AG09309 (cell line): ENCODE data around the gene TYW1.
"Not testable (repeated sequence)": the region's sequence is repeated elsewhere in the genome, so short reads cannot be mapped to it uniquely, and the experiment has no call there.

Experiments used
- DNase-seq: peaks from one replicate; pipeline ENCODE4 v3.0.0-alpha.2; 2010; ENCODE audit warnings: low read depth
- H3K4me3 ChIP-seq: 2 replicates; pipeline ENCODE4 v1.5.1; 2011; ENCODE audit warnings: mild to moderate bottlenecking, low read depth, low read length, moderate library complexity; ENCODE audit not compliant: control insufficient read depth
- CTCF ChIP-seq: IDR thresholded peaks from 2 replicates; pipeline ENCODE4 v1.5.1; 2011; ENCODE audit warnings: mild to moderate bottlenecking, low read depth, low read length, inconsistent platforms; ENCODE audit not compliant: insufficient read depth, control insufficient read depth; ENCODE audit errors: missing control alignments

Gene TYW1

GRCh38 chr7:66970310-66970709 is 26.3 kb upstream of the TYW1 start:
- DNase-seq, result no peak
- no peak for TF ChIP-seq CTCF
- H3K4me3 ChIP-seq, result no peak overlapping the region

GRCh38 chr7:66974986-66975590 is 21.5 kb upstream of the TYW1 start:
- TF ChIP-seq CTCF, result no peak
- no peak for DNase-seq
- H3K4me3 ChIP-seq, result no peak overlapping the region

DNA sequence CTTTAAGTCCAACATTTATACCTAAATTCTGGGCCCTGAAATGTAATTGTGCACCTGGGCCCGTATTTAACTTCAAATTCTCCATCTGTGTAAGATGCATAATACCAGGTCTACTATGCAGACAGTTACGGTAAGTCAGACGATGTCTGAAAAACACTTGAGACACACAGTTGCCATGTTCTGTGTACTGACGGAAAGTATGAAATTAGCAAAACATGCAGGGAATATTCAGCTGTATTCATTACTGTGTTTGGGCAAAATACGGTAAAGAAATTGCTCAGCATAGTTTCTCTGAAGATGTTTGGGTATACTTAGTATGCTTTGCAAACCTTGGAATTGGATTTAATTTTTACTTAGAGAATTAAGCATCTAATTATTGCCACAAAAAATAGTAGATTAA is 18.3 kb upstream of the TYW1 start:
- not testable (repeated sequence) for H3K4me3 ChIP-seq, DNase-seq

DNA sequence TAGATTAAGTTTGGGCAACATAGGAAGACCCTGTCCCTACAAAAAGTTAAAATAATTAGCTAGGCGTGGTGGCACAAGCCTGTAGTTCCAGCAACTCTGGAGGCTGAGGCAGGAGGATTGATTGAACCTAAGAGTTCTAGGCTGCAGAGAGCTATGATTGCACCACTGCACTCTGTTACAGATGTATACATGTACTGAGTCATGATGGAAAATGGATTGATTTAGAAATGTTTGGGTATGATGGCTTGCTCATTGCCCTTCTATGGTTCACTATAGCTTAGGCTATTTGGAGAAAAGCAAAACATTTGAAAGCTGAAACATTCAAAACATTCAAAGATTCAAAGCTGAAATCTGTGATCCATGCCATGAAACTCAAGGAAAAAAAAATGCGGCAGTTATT is 17.6 kb upstream of the TYW1 start:
- not testable (repeated sequence) for H3K4me3 ChIP-seq, DNase-seq

GRCh38 chr7:66980336-66980735 is 16.3 kb upstream of the TYW1 start:
- H3K4me3 ChIP-seq, result not testable (repeated sequence)

GRCh38 chr7:66989552-66989951 is 7.1 kb upstream of the TYW1 start:
- not testable (repeated sequence) for H3K4me3 ChIP-seq, DNase-seq

More at GRCh38 chr7:66980336-66980735, 16.3 kb upstream of the TYW1 start:
- not testable (repeated sequence) for DNase-seq

DNA sequence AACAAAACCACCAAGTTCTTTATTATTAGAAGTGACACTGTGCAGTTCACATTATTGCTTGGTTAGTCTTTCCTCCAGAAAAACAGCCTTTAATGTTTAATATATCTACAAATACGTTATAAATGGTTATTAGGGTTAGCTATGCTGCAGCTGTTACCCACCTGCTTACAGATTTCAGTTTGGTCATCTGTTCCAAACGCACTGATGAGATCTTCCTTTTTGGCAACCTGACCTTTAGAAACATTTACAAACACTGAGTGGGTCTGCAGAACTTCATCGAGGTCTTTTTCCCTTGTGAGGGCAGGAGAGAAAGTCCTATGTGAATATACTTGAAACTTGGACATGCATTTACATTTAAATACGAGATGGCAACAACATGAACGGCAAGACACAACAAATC is 2.6 kb upstream of the TYW1 start:
- H3K4me3 ChIP-seq, result peak overlapping the region; percentile 76
- DNase-seq, result not testable (repeated sequence)

DNA sequence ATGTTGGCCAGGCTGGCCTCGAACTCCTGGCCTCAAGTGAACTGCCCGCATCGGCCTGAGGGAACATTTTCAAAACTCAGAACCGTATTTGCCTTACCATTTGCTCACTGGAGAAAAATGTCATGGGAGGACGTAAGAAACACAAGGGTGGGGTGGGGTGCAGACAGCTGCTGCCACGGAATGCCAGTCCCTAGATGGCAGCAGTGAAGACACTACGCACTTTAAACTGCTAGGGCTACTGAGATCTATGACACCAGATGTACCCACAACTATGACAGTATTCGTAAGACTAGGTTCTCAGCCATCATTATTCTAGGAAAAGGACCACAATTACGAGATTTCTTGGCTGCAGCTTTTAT is 2.0 kb upstream of the TYW1 start:
- H3K4me3 ChIP-seq, result peak overlapping the region; percentile 76
- DNase-seq, result peak; percentile 57
- TF ChIP-seq CTCF, result peak; percentile 36

- DNase-seq, result peak; percentile 96
- H3K4me3 ChIP-seq, result peak within 1 kb of the TSS; percentile 76
Observed at GRCh38 chr7:66995050-66995776, 1.4 kb upstream of the TYW1 start, which contains the start of gene SBDS. TSS of gene SBDS (minus strand) at chr7:66995586. CDS start at chr7:66995417, 169 bp downstream.

DNA sequence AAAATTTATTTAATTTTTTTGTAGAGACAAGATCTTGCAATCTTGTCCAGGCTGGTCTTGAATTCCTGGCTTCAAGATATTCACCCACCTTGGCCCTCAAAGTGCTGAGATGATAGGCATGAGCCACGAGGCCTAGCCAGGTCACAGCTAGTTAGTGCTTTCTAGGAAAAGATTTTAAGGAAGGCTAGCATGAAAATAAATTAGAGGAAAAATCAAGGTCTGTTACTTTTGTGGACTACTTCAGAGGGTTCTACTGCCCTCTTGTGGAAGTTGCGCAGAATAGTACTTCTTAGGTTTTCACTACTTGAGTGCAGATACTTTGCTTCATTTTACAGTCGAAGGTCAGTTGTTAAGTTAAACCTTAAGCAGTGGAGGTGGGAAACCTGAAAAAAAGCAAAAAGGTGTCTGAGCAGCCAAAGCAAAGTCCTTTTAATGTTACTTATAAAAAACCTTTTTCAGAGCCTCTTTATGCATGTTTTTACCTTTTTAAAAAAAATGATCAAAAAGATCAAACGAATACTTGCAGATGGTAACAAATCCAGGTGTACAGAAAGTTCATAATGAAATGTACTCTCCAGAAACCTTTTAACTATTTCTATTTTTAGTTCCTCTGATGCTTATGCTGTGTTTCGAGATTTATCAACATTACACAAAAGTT is 4.1 kb downstream of the TYW1 start:
- not testable (repeated sequence) for DNase-seq, H3K4me3 ChIP-seq
- peak; percentile 4 for TF ChIP-seq CTCF

DNA sequence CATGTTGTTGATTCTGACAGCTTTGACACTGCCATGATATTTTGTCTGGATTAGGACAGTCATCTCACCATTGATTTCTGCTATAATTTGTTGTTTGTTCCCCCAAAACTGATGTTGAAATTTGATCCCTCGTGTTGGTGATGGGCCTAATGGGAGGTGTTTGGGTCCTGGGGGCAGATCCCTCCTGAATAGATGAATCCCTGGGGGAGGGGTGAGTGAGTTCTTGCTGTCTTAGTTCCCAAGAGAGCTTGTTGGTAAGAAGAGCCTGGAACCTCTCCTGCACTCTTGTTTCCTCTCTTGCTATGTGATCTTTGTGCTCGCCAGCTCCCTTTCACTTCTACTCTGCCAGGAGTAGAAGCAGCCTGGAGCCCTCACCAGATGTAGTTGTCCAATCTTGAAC is 7.5 kb downstream of the TYW1 start:
- DNase-seq, result not testable (repeated sequence)

More for the DNA sequence above, 7.5 kb downstream of the TYW1 start:
- not testable (repeated sequence) for H3K4me3 ChIP-seq
